ENCODE results near the gene TBL1X.

DNA sequence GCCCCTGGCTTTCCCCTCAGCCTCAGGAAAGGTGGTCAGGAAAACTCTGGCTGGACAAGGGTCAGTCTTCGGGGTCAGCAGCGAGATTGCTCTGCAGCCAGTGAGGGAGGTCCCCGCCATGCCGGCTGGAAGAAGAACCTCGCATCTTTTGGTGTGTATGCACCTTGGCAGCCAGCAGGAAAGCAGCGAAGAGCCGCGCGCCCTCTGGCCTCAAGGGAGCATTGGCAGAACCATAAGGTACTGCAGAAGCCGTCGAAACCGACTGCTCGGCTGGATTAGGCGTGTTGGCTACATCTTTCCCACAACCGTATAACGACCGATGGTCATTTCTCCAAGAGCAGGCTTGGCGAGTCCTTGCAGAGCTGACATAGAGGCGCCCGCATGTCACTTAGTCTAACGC is 252.5 kb downstream of the TBL1X start:
- no peak for TF ChIP-seq CTCF (conservative IDR thresholded peaks at IDR 0.05; ENCODE audit: low read length)
- no peak for TF ChIP-seq EZH2phosphoT487 (IDR thresholded peaks at IDR 0.05; ENCODE audit: borderline replicate concordance, low read depth, low read length)

All from OCI-LY7 (cell line).